Activated CD4-positive, alpha-beta memory T cell treated with anti-CD3 and anti-CD28 coated beads for 36 hours (primary cell): ENCODE measurements around the gene MEX3C. TPM values are rescaled to one million over a fixed set of nuclear protein-coding genes. Genes with fewer than 3 reads are reported as not detected.

Experiments used
- CTCF ChIA-PET: fragments of 350-600 bp; sonication (Branson Sonifier 250); formaldehyde crosslinking; loops from one replicate; lab custom pipeline; 2021; ENCODE audit warnings: antibody characterized with exemption, inconsistent platforms; lab: Charles Lee
- POLR2A ChIA-PET: fragments of 350-600 bp; sonication (Branson Sonifier 250); formaldehyde crosslinking; loops from one replicate; lab custom pipeline; 2021; ENCODE audit warnings: antibody characterized with exemption; lab: Charles Lee
- DNase-seq: peaks from one replicate; pipeline ENCODE4 v3.0.0-alpha.2; 2020
- H3K27ac Mint-ChIP-seq: one replicate; pipeline ENCODE4 v1.8.0; 2021; ENCODE audit warnings: mixed read lengths
- H3K27me3 Mint-ChIP-seq: one replicate; pipeline ENCODE4 v1.8.0; 2021; ENCODE audit warnings: mixed read lengths
- H3K36me3 Mint-ChIP-seq: one replicate; pipeline ENCODE4 v1.8.0; 2021; ENCODE audit warnings: mixed read lengths
- H3K4me1 Mint-ChIP-seq: one replicate; pipeline ENCODE4 v1.8.0; 2021; ENCODE audit warnings: low read depth, mixed read lengths
- H3K4me3 Mint-ChIP-seq: one replicate; pipeline ENCODE4 v1.8.0; 2021; ENCODE audit warnings: mild to moderate bottlenecking, mixed read lengths
- H3K9me3 Mint-ChIP-seq: one replicate; pipeline ENCODE4 v1.8.0; 2021; ENCODE audit warnings: mixed read lengths
- intact Hi-C: fragments of 100-400 bp; cut with micrococcal nuclease; formaldehyde crosslinking; loops from one replicate; pipeline ENCODE4 v1.15.1; 2023
- total RNA-seq, 2 experiments: library from RNA; stranded (reverse); gene quantifications; one replicate each; pipeline ENCODE4 v1.2.3, GENCODE V29; 2021

Gene MEX3C
- total RNA-seq, 2 experiments from 2014 or later = 56.6 to 61.5 TPM

DNA sequence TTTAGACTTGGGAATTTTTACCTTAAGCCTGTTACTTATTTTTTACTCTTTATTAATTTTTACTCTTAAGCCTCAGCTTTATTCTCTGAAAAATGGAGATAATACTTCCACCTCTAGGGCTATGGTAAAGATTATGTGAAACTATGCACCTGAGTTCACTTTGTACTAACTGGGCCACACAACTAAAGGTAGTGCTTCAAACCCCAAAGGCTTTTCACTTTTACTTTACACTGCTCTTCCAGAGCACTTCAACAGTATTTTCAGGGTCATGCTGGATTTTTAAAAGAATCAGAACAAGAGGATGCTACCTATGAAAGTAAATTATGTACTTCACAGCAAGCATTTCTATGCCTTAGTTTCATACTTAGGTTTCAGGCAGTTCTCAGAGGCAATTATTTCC is 27.8 kb downstream of the MEX3C start:
- peak overlapping the region; percentile 97 for H3K27ac Mint-ChIP-seq
- no peaks in the 10 kb centered on the region for H3K27me3 Mint-ChIP-seq
- peaks cover 11% of the 10 kb centered on the region for H3K36me3 Mint-ChIP-seq
- no peak for DNase-seq
- H3K4me3 Mint-ChIP-seq = no peak overlapping the region
- H3K9me3 Mint-ChIP-seq = no peaks in the 10 kb centered on the region
- POLR2A ChIA-PET = interaction anchor here (1.1 to 3.7 kb wide), 4 partner anchors 10 to 27 kb away, joined by 3 to 32 read pairs (median 4); partner anchors contain the start of gene MEX3C
- CTCF ChIA-PET = interaction anchor here (1.1 to 1.3 kb wide), 5 partner anchors 10 to 26 kb away, joined by 3 to 4 read pairs (median 3); no protein-coding TSS in a partner anchor
- H3K4me1 Mint-ChIP-seq = peaks cover 62% of the 10 kb centered on the region
- intact Hi-C loops = loop anchor here (1.0 to 5.0 kb wide), 3 partner anchors 59 to 197 kb away; partner anchors contain the start of gene SMAD4

DNA sequence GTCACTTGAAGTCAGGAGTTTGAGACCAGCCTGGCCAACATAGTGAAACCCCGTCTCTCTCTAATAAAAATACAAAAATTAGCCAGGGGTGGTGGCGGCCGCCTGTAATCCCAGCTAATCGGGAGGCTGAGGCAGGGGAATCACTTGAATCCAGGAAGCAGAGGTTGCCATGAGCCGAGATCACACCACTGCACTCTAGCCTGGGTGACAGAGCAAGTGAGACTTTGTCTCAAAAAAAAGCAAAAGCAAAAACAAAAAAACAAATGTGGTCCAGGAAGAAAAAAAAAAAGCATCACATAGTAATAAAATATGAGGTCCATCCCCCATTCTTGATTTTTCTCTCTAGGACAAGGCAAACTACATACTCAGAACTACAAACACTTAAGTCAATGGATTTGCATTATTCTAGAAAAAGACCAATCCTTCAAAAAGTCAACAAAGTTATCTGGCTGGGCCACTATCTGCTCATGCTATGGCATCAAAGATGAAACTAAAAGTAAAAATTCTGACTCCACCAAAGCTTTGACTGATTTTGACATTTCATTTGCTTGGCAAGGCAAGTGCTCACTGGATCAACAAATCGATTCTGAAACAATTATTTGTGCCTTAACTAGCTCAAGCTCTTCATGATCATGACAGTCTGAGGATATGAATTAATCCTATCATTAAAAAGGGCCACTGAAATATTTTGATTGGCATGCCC is 28.4 kb downstream of the MEX3C start:
- ChIA-PET CTCF (interaction anchor here (1.1 to 1.5 kb wide), 5 partner anchors 9 to 109 kb away, joined by 3 to 4 read pairs (median 3); no protein-coding TSS in a partner anchor), POLR2A (interaction anchor here (1.1 to 3.7 kb wide), 5 partner anchors 9 to 28 kb away, joined by 3 to 32 read pairs (median 4); partner anchors contain the start of gene MEX3C)
- DNase-seq = no peak
- Mint-ChIP-seq H3K4me3 (no peak overlapping the region), H3K4me1 (peaks cover 58% of the 10 kb centered on the region), H3K9me3 (no peaks in the 10 kb centered on the region), H3K27me3 (no peaks in the 10 kb centered on the region), H3K36me3 (peaks cover 7% of the 10 kb centered on the region), H3K27ac (peak overlapping the region; percentile 97)
- intact Hi-C loops = loop anchor here (1.0 kb wide), 1 partner anchor 59 kb away; no protein-coding TSS in a partner anchor

DNA sequence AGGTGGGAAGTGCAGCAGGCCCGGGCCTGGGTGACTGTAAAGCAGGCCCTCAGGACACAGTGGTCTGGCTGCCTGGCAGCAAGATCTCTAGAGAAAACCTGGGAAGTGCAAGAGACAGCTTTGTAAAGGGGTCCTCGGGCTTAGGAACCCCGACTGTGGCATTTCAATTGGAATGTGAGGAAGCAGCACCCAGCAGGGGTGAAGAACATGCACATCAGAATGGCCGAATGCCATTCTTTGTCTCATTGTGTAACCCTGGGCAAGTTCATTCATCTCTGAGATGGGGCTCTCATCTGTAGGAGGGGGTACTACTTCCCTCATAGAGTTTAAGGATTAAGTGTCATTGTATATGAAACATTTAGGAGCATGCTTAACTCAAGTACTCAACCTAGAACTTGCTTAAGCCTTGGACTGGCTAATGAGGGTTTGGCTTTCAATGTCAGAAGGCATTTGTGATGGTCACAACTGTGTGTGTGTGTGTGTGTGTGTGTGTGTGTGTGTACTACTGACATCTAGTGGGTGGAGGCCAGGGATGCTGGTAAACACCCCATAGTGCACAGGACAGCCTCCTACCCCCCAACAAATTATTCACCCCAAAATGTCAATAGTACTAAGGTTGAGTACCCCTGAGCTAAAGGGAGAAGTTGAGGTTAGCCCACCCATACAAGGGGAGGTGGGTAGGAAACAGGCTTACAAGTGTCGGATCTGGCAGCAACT is 29.3 kb downstream of the MEX3C start:
- Mint-ChIP-seq H3K27ac (peak overlapping the region; percentile 97), H3K4me1 (peaks cover 50% of the 10 kb centered on the region), H3K9me3 (no peaks in the 10 kb centered on the region), H3K27me3 (no peaks in the 10 kb centered on the region), H3K36me3 (peaks cover 3% of the 10 kb centered on the region), H3K4me3 (no peak overlapping the region)
- CTCF ChIA-PET = interaction anchor here (1.2 to 1.5 kb wide), 3 partner anchors 8 to 110 kb away, joined by 3 read pairs; no protein-coding TSS in a partner anchor
- intact Hi-C loops = no loop called here
- POLR2A ChIA-PET = interaction anchor here (1.2 to 1.6 kb wide), 2 partner anchors 19 to 25 kb away, joined by 3 to 4 read pairs; no protein-coding TSS in a partner anchor
- no peak for DNase-seq

DNA sequence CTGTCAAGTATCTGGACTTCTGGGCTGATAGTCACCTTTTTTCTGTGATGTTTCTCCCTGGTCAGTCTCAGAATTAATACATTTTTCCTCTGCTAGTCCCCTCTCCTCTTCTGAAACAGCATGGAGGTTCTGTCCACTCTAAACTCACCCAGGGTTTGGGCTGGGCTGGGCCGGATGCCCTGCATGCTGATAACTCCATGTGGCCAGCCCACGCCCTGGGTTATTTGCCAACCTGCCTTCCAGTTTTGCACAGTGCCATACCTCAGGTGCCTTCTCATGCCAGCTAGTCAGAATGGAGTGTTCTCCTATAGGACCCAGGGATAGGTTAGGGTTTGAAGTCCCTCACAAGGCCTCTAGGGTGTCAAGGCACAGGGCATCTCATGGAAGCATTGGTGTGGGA is 32.2 kb downstream of the MEX3C start:
- H3K36me3 Mint-ChIP-seq = no peaks in the 10 kb centered on the region
- no peak for DNase-seq
- H3K4me1 Mint-ChIP-seq = peaks cover 25% of the 10 kb centered on the region
- ChIA-PET POLR2A (no interaction called here), CTCF (interaction anchor here (1.2 kb wide), 1 partner anchor 12 kb away, joined by 3 read pairs; no protein-coding TSS in a partner anchor)
- H3K4me3 Mint-ChIP-seq = no peak overlapping the region
- H3K27ac Mint-ChIP-seq = no peak overlapping the region
- no peaks in the 10 kb centered on the region for H3K27me3 Mint-ChIP-seq
- intact Hi-C loops = no loop called here
- H3K9me3 Mint-ChIP-seq = no peaks in the 10 kb centered on the region

DNA sequence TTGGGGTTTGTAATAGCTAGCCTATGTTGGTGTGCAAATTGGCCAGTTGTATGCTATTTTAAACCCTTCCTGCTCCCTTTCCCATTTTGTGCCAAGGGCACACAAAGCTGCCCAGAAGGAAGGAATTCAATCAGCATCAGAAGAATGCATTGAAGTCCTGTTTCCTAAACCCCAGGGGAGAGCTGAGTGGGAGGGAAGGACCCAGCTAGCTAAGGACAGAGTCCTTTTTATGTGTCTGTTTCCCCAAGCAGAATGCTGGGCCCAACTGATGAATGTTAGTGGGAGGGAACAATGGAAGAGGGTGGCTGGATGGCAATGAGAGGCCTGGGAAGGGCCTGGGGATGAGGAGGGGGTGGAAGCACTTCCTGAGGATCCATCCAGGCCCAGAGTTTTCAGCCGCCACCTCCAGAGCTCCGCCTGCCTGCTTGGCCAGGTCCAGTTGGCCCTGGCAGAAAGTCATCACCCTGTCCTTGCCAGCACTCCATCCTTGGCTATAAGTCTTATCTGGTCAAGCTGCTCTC is 32.7 kb downstream of the MEX3C start:
- no peak overlapping the region for H3K27ac Mint-ChIP-seq
- no peak for DNase-seq
- no peak overlapping the region for H3K4me3 Mint-ChIP-seq
- CTCF ChIA-PET = interaction anchor here (1.2 kb wide), 1 partner anchor 11 kb away, joined by 3 read pairs; no protein-coding TSS in a partner anchor
- peaks cover 20% of the 10 kb centered on the region for H3K4me1 Mint-ChIP-seq
- POLR2A ChIA-PET = interaction anchor here (1.2 kb wide), 1 partner anchor 11 kb away, joined by 4 read pairs; no protein-coding TSS in a partner anchor
- H3K9me3 Mint-ChIP-seq = no peaks in the 10 kb centered on the region
- H3K27me3 Mint-ChIP-seq = no peaks in the 10 kb centered on the region
- no peaks in the 10 kb centered on the region for H3K36me3 Mint-ChIP-seq
- intact Hi-C loops = no loop called here

DNA sequence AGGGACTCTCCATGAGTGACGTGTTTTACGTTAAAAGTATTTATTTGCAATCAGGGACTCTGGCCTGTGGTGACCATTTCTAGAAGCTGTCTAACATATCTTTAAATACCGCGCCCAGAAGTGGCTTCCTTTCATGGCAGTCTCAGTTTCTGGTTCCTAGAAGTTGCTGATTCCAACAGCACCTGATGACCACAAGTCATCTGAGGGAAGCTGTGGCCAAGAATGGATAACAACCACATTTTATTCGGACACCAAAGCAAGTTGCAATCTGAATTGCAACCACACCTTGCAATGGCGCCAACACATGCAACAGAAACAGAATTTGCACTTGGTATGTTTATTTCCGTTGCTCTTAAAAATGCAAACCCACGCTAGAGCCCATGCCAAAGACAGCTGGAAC is 33.1 kb downstream of the MEX3C start:
- ChIA-PET POLR2A (interaction anchor here (1.2 kb wide), 1 partner anchor 10 kb away, joined by 4 read pairs; no protein-coding TSS in a partner anchor), CTCF (interaction anchor here (1.2 kb wide), 1 partner anchor 11 kb away, joined by 3 read pairs; no protein-coding TSS in a partner anchor)
- intact Hi-C loops = no loop called here
- no peak for DNase-seq
- H3K4me1 Mint-ChIP-seq = peaks cover 16% of the 10 kb centered on the region
- H3K36me3 Mint-ChIP-seq = no peaks in the 10 kb centered on the region
- H3K27ac Mint-ChIP-seq = no peak overlapping the region
- H3K4me3 Mint-ChIP-seq = no peak overlapping the region
- H3K9me3 Mint-ChIP-seq = no peaks in the 10 kb centered on the region
- H3K27me3 Mint-ChIP-seq = no peaks in the 10 kb centered on the region

DNA sequence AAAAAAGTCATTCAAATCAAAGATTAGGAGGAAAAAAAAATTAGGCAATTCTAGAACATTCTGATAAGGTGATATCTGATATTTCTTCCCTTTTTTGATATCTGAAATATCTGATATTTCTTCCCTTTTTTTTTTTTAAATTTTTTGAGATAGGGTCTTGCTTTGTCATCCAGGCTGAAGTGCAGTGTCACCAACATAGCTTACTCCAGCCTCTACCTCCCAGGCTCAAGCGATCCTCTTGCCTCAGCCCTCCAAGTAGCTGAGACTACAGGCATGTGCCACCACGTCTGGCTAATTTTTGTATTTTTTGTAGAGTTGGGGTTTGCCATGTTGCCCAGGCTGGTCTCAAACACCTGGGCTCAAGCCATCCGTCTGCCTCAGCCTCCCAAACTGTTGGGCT is 33.9 kb downstream of the MEX3C start:
- Mint-ChIP-seq H3K4me3 (no peak overlapping the region), H3K27me3 (no peaks in the 10 kb centered on the region), H3K4me1 (peaks cover 8% of the 10 kb centered on the region), H3K27ac (no peak overlapping the region), H3K36me3 (no peaks in the 10 kb centered on the region), H3K9me3 (no peaks in the 10 kb centered on the region)
- intact Hi-C loops = no loop called here
- CTCF ChIA-PET = no interaction called here
- no peak for DNase-seq
- POLR2A ChIA-PET = no interaction called here

DNA sequence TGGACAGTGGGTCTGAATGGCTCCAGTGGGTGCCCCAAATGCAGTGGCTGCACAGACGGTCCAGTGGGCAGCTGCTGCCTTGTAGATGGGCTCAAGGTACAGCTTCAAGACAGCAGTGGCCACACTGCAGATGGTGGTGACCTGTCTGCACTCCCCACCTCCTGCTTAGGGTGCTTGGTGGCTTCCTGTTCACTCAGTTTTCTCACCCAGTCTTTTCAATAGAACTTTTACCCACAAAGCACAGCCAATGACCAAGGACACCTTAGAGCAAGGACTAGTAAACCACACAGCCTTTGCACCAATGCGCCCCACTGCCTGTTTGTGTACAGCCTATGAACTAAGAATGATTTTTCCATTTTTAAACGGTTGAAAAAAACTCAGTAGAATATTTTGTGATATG is 34.9 kb downstream of the MEX3C start:
- ChIA-PET CTCF (no interaction called here), POLR2A (interaction anchor here (1.2 kb wide), 1 partner anchor 9 kb away, joined by 3 read pairs; no protein-coding TSS in a partner anchor)
- Mint-ChIP-seq H3K36me3 (no peaks in the 10 kb centered on the region), H3K27me3 (no peaks in the 10 kb centered on the region), H3K4me3 (no peak overlapping the region), H3K27ac (no peak overlapping the region), H3K4me1 (peaks cover 4% of the 10 kb centered on the region), H3K9me3 (no peaks in the 10 kb centered on the region)
- intact Hi-C loops = no loop called here
- DNase-seq = no peak

DNA sequence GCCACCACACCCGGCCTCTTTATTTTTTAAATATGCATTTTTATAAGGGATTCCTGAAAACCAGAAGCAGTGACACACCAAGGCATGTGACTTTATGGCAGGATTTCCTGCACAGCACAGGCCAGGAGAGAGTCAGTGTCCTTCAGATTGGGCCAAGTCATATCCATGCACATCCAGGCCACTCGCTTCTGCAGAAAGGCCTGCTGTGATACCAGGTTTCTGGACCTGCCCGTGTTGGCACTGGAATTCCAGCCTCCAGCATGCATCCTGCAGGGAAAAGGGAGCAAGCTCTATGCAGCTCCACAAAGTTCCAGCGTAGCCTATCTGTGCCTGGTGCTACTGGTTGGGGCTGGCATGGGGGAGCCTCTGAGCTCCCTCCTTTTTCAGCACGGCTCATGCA is 36.8 kb downstream of the MEX3C start:
- peaks cover 8% of the 10 kb centered on the region for H3K4me1 Mint-ChIP-seq
- CTCF ChIA-PET = interaction anchor here (1.5 kb wide), 1 partner anchor 52 kb away, joined by 3 read pairs; no protein-coding TSS in a partner anchor
- no peak overlapping the region for H3K27ac Mint-ChIP-seq
- no peak for DNase-seq
- intact Hi-C loops = no loop called here
- H3K4me3 Mint-ChIP-seq = no peak overlapping the region
- no peaks in the 10 kb centered on the region for H3K36me3 Mint-ChIP-seq
- H3K27me3 Mint-ChIP-seq = no peaks in the 10 kb centered on the region
- POLR2A ChIA-PET = interaction anchor here (1.4 kb wide), 1 partner anchor 9 kb away, joined by 5 read pairs; no protein-coding TSS in a partner anchor
- no peaks in the 10 kb centered on the region for H3K9me3 Mint-ChIP-seq

DNA sequence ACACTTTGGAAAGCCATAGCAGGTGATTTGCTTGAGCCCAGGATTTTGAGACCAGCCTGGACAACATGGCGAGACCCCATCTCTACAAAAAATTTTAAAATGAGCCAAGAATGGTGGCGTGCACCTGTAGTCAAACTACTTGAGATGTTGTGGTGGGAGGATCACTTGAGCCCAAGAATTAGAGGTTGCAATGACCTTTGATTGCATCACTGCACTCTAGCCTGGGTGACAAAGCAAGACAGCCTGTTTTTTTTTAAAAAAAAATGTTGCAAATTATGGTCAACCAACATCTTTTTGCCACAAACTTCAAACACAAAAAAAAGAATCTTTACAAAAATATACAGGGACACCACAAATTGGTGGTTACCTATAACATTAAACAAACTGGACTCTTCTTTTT is 40.3 kb downstream of the MEX3C start:
- Mint-ChIP-seq H3K4me3 (no peak overlapping the region), H3K9me3 (no peaks in the 10 kb centered on the region), H3K27ac (no peak overlapping the region), H3K27me3 (no peaks in the 10 kb centered on the region), H3K36me3 (no peaks in the 10 kb centered on the region), H3K4me1 (peaks cover 25% of the 10 kb centered on the region)
- DNase-seq = no peak
- ChIA-PET POLR2A (no interaction called here), CTCF (no interaction called here)
- intact Hi-C loops = no loop called here

DNA sequence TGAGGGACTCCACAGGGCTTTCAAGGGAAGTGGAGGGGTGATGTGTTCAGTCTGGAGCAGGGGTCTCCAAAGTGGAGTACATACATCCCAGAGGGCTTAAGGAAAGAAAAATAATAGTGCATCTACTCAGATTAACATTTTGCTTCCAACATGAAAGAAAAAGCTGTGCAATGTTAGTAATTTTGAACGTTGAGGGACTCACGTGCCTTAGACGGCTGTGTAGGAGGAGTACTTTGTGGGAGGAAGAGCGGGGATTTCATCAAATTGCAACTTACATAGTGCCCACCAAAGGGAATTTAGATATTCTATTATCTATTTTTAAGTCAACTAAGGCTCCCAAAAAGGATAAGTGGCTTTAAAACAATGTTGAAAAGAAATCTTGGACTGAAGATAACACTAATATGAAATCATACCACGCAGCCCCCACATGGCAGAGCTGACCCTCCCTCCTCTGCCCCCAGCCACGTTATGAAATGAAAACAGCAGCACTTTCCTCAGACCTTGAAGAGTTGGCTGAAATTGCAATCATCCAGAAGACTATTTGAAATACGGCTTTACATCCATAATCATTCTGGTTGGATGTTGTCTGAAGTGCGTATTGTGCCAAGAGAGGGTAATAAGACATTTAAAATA is 42.9 kb downstream of the MEX3C start:
- Mint-ChIP-seq H3K27ac (peak overlapping the region; percentile 97), H3K27me3 (no peaks in the 10 kb centered on the region), H3K9me3 (no peaks in the 10 kb centered on the region), H3K4me1 (peaks cover 47% of the 10 kb centered on the region), H3K4me3 (peak overlapping the region; percentile 70), H3K36me3 (no peaks in the 10 kb centered on the region)
- no peak for DNase-seq
- intact Hi-C loops = loop anchor here (5.0 kb wide), 3 partner anchors 127 to 277 kb away; partner anchors contain the start of gene ME2
- ChIA-PET POLR2A (interaction anchor here (0.6 to 3.1 kb wide), 6 partner anchors 10 to 1737 kb away, joined by 3 to 35 read pairs (median 4); partner anchors contain the start of gene MEX3C), CTCF (interaction anchor here (0.8 to 1.2 kb wide), 2 partner anchors 15 to 19 kb away, joined by 3 to 4 read pairs; no protein-coding TSS in a partner anchor)
